Liver (tissue), 9 donors: ENCODE data around the gene SLC25A26. TPM values are rescaled to one million over a fixed set of nuclear protein-coding genes. Genes with fewer than 3 reads are reported as not detected.

Experiments used
- DNase-seq: peaks from one replicate; pipeline ENCODE4 v3.0.0-alpha.2; 2017; ENCODE audit warnings: low spot score
- H3K27ac ChIP-seq, 2 donors: one replicate each; pipeline ENCODE4 v1.7.0; 2013; ENCODE audit warnings: inconsistent platforms in 2 of 2, low read length in 2 of 2, control low read depth in 1 of 2, low read depth in 1 of 2, mild to moderate bottlenecking in 1 of 2
- H3K27me3 ChIP-seq, 4 donors: one replicate each; pipeline versions ENCODE4 v1.6.1 to v1.7.0; 2013; ENCODE audit warnings: low read length in 3 of 4, inconsistent platforms in 1 of 4, mild to moderate bottlenecking in 1 of 4, moderate library complexity in 1 of 4; ENCODE audit not compliant: control insufficient read depth in 4 of 4, insufficient read depth in 4 of 4
- H3K36me3 ChIP-seq, 4 donors: one replicate each; pipeline versions ENCODE4 v1.6.1 to v1.7.0; 2013; ENCODE audit warnings: low read length in 3 of 4, mild to moderate bottlenecking in 3 of 4, low read depth in 1 of 4, moderate library complexity in 1 of 4; ENCODE audit not compliant: control insufficient read depth in 4 of 4, insufficient read depth in 3 of 4
- H3K4me1 ChIP-seq, 4 donors: one replicate each; pipeline versions ENCODE4 v1.6.1 to v1.7.0; 2013; ENCODE audit warnings: low read length in 3 of 4, mild to moderate bottlenecking in 3 of 4, moderate library complexity in 1 of 4; ENCODE audit not compliant: control insufficient read depth in 4 of 4, insufficient read depth in 4 of 4
- H3K4me3 ChIP-seq, 3 donors: one replicate each; pipeline versions ENCODE4 v1.6.1 to v1.7.0; 2013; ENCODE audit warnings: low read length in 3 of 3, control low read depth in 1 of 3, low read depth in 1 of 3, mild to moderate bottlenecking in 1 of 3
- H3K9ac ChIP-seq, 2 donors: one replicate each; pipeline ENCODE4 v1.7.0; 2013; ENCODE audit warnings: low read length in 2 of 2, mild to moderate bottlenecking in 2 of 2, moderate library complexity in 2 of 2, control low read depth in 1 of 2, low read depth in 1 of 2
- H3K9me3 ChIP-seq, 4 donors: one replicate each; pipeline versions ENCODE4 v1.6.1 to v1.7.0; 2013; ENCODE audit warnings: low read length in 3 of 4; ENCODE audit not compliant: control insufficient read depth in 4 of 4
- ATF3 ChIP-seq: IDR thresholded peaks from 2 replicates; pipeline ENCODE4 v1.6.1; 2016; ENCODE audit warnings: antibody characterized with exemption
- CTCF ChIP-seq: fragments of 150-350 bp; IDR thresholded peaks from 2 replicates; pipeline ENCODE4 v1.5.1; 2017; ENCODE audit warnings: improper control_type of control experiment, low read depth, low read length; ENCODE audit not compliant: missing input control
- EGR1 ChIP-seq, 2 donors: IDR thresholded peaks; 2 replicates each; pipeline ENCODE4 v1.6.1; 2016 to 2018; ENCODE audit warnings: antibody characterized with exemption in 2 of 2, low read depth in 2 of 2
- FOXA1 ChIP-seq: IDR thresholded peaks from 2 replicates; pipeline ENCODE4 v1.6.1; 2016; ENCODE audit warnings: antibody characterized with exemption
- FOXA2 ChIP-seq: IDR thresholded peaks from 2 replicates; pipeline ENCODE4 v1.6.1; 2016; ENCODE audit warnings: antibody characterized with exemption
- GABPA ChIP-seq, 2 donors: IDR thresholded peaks in 1 of 2; conservative IDR thresholded peaks in 1 of 2; 2 replicates each; pipeline ENCODE4 v1.6.1; 2016; ENCODE audit warnings: antibody characterized with exemption in 2 of 2, mild to moderate bottlenecking in 1 of 2, moderate library complexity in 1 of 2
- HNF4A ChIP-seq, 2 donors: conservative IDR thresholded peaks; 2 replicates each; pipeline ENCODE4 v1.6.1; 2016; ENCODE audit warnings: antibody characterized with exemption in 2 of 2, mild to moderate bottlenecking in 2 of 2
- HNF4G ChIP-seq: IDR thresholded peaks from 2 replicates; pipeline ENCODE4 v1.6.1; 2016; ENCODE audit warnings: antibody characterized with exemption
- JUND ChIP-seq, 2 donors: IDR thresholded peaks; 2 replicates each; pipeline ENCODE4 v1.6.1; 2016; ENCODE audit warnings: antibody characterized with exemption in 2 of 2
- MAX ChIP-seq: IDR thresholded peaks from 2 replicates; pipeline ENCODE4 v1.6.1; 2016; ENCODE audit warnings: antibody characterized with exemption
- NR2F2 ChIP-seq: IDR thresholded peaks from 2 replicates; pipeline ENCODE4 v1.6.1; 2016; ENCODE audit warnings: antibody characterized with exemption
- RAD21 ChIP-seq, 2 donors: IDR thresholded peaks; 2 replicates each; pipeline ENCODE4 v1.6.1; 2016; ENCODE audit warnings: antibody characterized with exemption in 2 of 2, mild to moderate bottlenecking in 2 of 2
- REST ChIP-seq: IDR thresholded peaks from 2 replicates; pipeline ENCODE4 v1.6.1; 2016; ENCODE audit warnings: antibody characterized with exemption, mild to moderate bottlenecking
- RXRA ChIP-seq, 2 donors: IDR thresholded peaks; 2 replicates each; pipeline ENCODE4 v1.6.1; 2017 to 2018; ENCODE audit warnings: antibody characterized with exemption in 2 of 2, mild to moderate bottlenecking in 1 of 2
- SP1 ChIP-seq: IDR thresholded peaks from 2 replicates; pipeline ENCODE4 v1.6.1; 2018; ENCODE audit warnings: antibody characterized with exemption, mild to moderate bottlenecking
- TAF1 ChIP-seq: conservative IDR thresholded peaks from 2 replicates; pipeline ENCODE4 v1.6.1; 2016; ENCODE audit warnings: antibody characterized with exemption, mild to moderate bottlenecking
- ZBTB33 ChIP-seq: IDR thresholded peaks from 2 replicates; pipeline ENCODE4 v1.6.1; 2016; ENCODE audit warnings: antibody characterized with exemption
- WGBS: extraction: QIAGEN DNeasy Blood & Tissue Kit; methylation state at CpG from one replicate; pipeline ENCODE4 v1.1.7; 2013; 5-methylcytosine and 5-hydroxymethylcytosine counted together
- polyA plus RNA-seq, 2 donors: library from polyadenylated mRNA; stranded (reverse) in 1 of 2; unstranded in 1 of 2; fragments of 200-250 nt in 1 of 2; fragments of >200 nt in 1 of 2; fragmentation: Nextera tagmentation in 1 of 2; extraction: Ambion mirVana in 1 of 2; gene quantifications; one replicate each; pipeline versions ENCODE4 v1.2.1 to v1.2.3, GENCODE V29; 2013 to 2015
- total RNA-seq, 2 donors: library from RNA; depleted of rRNA; stranded (reverse); fragments of >200 nt; gene quantifications; one replicate each; pipeline ENCODE4 v1.2.3, GENCODE V29; 2014
- donor health status: healthy.
- donor health status: healthy.
- donor health status: healthy.
- donor health status: healthy.
- donor health status: healthy.

The SLC25A26 gene
- total and polyA plus RNA-seq, 4 donors, result 9.9 to 21.6 (median 12.8) TPM

- Histone ChIP-seq H3K9me3 (no peaks in the 10 kb centered on the region), H3K4me1 (peaks cover 6 to 42% (median 26%) of the 10 kb centered on the region in 4 donors), H3K4me3 (no peak overlapping the region), H3K9ac (no peak overlapping the region), H3K27ac (peak overlapping the region in 1 of 2 donors; percentile 21), H3K36me3 (no peaks in the 10 kb centered on the region), H3K27me3 (no peaks in the 10 kb centered on the region)
- TF ChIP-seq HNF4G (no peak), FOXA2 (no peak), FOXA1 (no peak), REST (no peak), HNF4A (conservative IDR thresholded peaks at IDR 0.05) (no peak), GABPA (IDR thresholded peaks at IDR 0.05 in 1 of 2, conservative IDR thresholded peaks at IDR 0.05 in 1 of 2) (no peak), RXRA (IDR thresholded peaks at IDR 0.05) (no peak), JUND (IDR thresholded peaks at IDR 0.05) (no peak), NR2F2 (no peak), MAX (no peak), CTCF (no peak), ZBTB33 (no peak), RAD21 (IDR thresholded peaks at IDR 0.05) (no peak)
- WGBS, result 92% methylated on average over 7 of the region's 7 CpGs
- no peak for DNase-seq
Measured at GRCh38 chr3:66425576-66426114, 204.8 kb downstream of the SLC25A26 start.

- DNase-seq, result no peak
- H3K9me3 ChIP-seq, result no peaks in the 10 kb centered on the region
- H3K4me3 ChIP-seq, result no peak overlapping the region
- H3K27ac ChIP-seq, result no peak overlapping the region
- no peaks in the 10 kb centered on the region for H3K36me3 ChIP-seq
- WGBS, result 80% methylated on average over 1 of the region's 1 CpG
- H3K9ac ChIP-seq, result no peak overlapping the region
- H3K27me3 ChIP-seq, result no peaks in the 10 kb centered on the region
- peaks cover 6 to 42% (median 26%) of the 10 kb centered on the region in 4 donors for H3K4me1 ChIP-seq
- TF ChIP-seq TAF1, result no peak
- no peak for TF ChIP-seq EGR1 (IDR thresholded peaks at IDR 0.05; ENCODE audit: low read depth in 2 of 2)
- no peak for TF ChIP-seq MAX
- no peak for TF ChIP-seq NR2F2
- TF ChIP-seq GABPA (IDR thresholded peaks at IDR 0.05 in 1 of 2, conservative IDR thresholded peaks at IDR 0.05 in 1 of 2), result no peak
- TF ChIP-seq JUND (IDR thresholded peaks at IDR 0.05), result no peak
- no peak for TF ChIP-seq FOXA2
- no peak for TF ChIP-seq RXRA (IDR thresholded peaks at IDR 0.05)
- TF ChIP-seq HNF4A (conservative IDR thresholded peaks at IDR 0.05), result no peak
- TF ChIP-seq FOXA1, result no peak
- TF ChIP-seq ATF3, result no peak
- TF ChIP-seq RAD21 (IDR thresholded peaks at IDR 0.05), result no peak
- TF ChIP-seq CTCF, result no peak
- no peak for TF ChIP-seq ZBTB33
- no peak for TF ChIP-seq SP1
- no peak for TF ChIP-seq HNF4G
Measured at GRCh38 chr3:66426135-66426534, 205.3 kb downstream of the SLC25A26 start.
